Adrenal gland (tissue), 12 donors: ENCODE measurements around the gene ATXN1L. TPM values are rescaled to one million over a fixed set of nuclear protein-coding genes. Genes with fewer than 3 reads are reported as not detected.

ENCODE experiments used
- DNase-seq, 7 donors: peaks; one replicate each; pipeline ENCODE4 v3.0.0-alpha.2; 2019 to 2020
- H3K27ac ChIP-seq, 5 donors: fragments of 200-600 bp; sonication (generic) in 4 of 5; 1 replicate in 3 of 5; 2 replicates in 2 of 5; pipeline versions ENCODE4 v1.5.1 to v1.8.0; 2016 to 2020; ENCODE audit warnings: mild to moderate bottlenecking in 1 of 5
- H3K27me3 ChIP-seq: fragments of 200-600 bp; 2 replicates; pipeline ENCODE4 v1.8.0; 2021
- H3K36me3 ChIP-seq, 2 donors: fragments of 200-600 bp; replicated peaks in 1 of 2; 1 replicate in 1 of 2; 2 replicates in 1 of 2; pipeline versions ENCODE4 v1.5.1 to v1.8.0; 2018 to 2022
- H3K4me1 ChIP-seq, 2 donors: fragments of 200-600 bp; replicated peaks in 1 of 2; 1 replicate in 1 of 2; 2 replicates in 1 of 2; pipeline versions ENCODE4 v1.5.1 to v1.8.0; 2018 to 2021
- H3K4me3 ChIP-seq, 4 donors: fragments of 200-600 bp; sonication (generic) in 3 of 4; one replicate each; pipeline ENCODE4 v1.5.1; 2016 to 2018
- H3K9me3 ChIP-seq, 3 donors: fragments of 200-600 bp; sonication (generic) in 1 of 3; replicated peaks in 1 of 3; 1 replicate in 2 of 3; 2 replicates in 1 of 3; pipeline versions ENCODE4 v1.5.1 to v1.8.0; 2016 to 2021
- POLR2A ChIP-seq, 2 donors: fragments of 450-650 bp; IDR thresholded peaks; one replicate each; pipeline ENCODE4 v1.6.1; 2017; ENCODE audit warnings: antibody characterized with exemption in 2 of 2, mild to moderate bottlenecking in 2 of 2, moderate library complexity in 1 of 2
- WGBS, 4 donors: extraction: QIAGEN DNeasy Blood & Tissue Kit in 2 of 4; methylation state at CpG; one replicate each; pipeline versions ENCODE4 v1.1.5 to v1.1.7; 2013 to 2017; 5-methylcytosine and 5-hydroxymethylcytosine counted together
- intact Hi-C, 2 donors: fragments of 100-400 bp; cut with DNase I; formaldehyde crosslinking; loops; one replicate each; pipeline versions ENCODE4 v1.14.1 to v1.15.0; 2022 to 2023
- polyA plus RNA-seq, 3 donors: library from polyadenylated mRNA; stranded (reverse); fragments of 200-250 nt in 2 of 3; fragments of 350-450 nt in 1 of 3; fragmentation: Illumina TruSeq in 1 of 3; extraction: RNeasy Lipid Tissue Mini Kit (QIAGEN cat#74804) in 1 of 3; gene quantifications; one replicate each; pipeline ENCODE4 v1.2.3, GENCODE V29; 2013 to 2014
- total RNA-seq, 9 donors: library from RNA; depleted of rRNA in 4 of 9; stranded (reverse); fragments of >200 nt in 4 of 9; fragments of 120-200 nt in 1 of 9; fragmentation: NEBNext Ultra II Directional in 1 of 9; extraction: Animal tissue kit (Norgen Biotek cat#: 25700) in 1 of 9; gene quantifications; one replicate each; pipeline versions ENCODE4 v1.1.0 to v1.2.4, GENCODE V29; 2013 to 2023
- TF ChIP-seq, protein P1 (sequence below), 6 experiments: fragments of 450-650 bp in 4 of 6; fragments of 200-600 bp in 2 of 6; sonication (generic) in 1 of 6; IDR thresholded peaks; 1 replicate in 5 of 6; 2 replicates in 1 of 6; pipeline versions ENCODE4 v1.5.1 to v1.8.0; 2016 to 2021; ENCODE audit warnings: antibody characterized with exemption in 6 of 6, mild to moderate bottlenecking in 2 of 6, moderate library complexity in 1 of 6
- donor health status: healthy with polysubstance abuse.
- donor health status: Bipolar disorder and iron deficiency.
- donor health status: DM: yes; HTN: yes; CAD: no.
- donor health status: DM: no; HTN: no; CAD: no.
- donor health status: DM: no; HTN: no; CAD: no.
- donor health status: DM: yes; HTN: yes; CAD: no.

The ATXN1L gene
- total and polyA plus RNA-seq, 12 donors, result 4.9 to 27.1 (median 18.7) TPM

DNA sequence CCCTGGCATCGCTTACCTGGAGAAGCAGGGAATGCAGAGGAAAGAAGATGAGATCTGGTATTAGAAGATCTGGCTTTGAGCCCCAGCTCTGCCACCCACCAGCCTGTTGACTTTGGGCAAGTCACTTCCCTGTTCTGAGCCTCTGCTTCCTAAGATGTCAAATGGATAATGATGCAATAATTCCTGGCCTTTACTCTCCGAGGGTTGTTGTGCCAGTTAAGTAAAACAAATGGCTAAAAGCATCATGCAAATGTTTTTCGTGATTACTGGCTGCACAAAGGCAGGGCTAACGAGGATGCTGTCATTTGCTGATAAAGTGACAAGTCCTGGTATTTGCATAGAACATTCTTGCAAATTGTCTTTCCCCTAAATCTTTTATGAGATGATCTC is 39.5 kb downstream of the ATXN1L start:
- Histone ChIP-seq H3K27ac (no peak overlapping the region), H3K4me1 (peaks cover 3 to 14% of the 10 kb centered on the region in 2 donors), H3K4me3 (no peak overlapping the region), H3K9me3 (no peaks in the 10 kb centered on the region), H3K36me3 (no peaks in the 10 kb centered on the region), H3K27me3 (no peaks in the 10 kb centered on the region)
- intact Hi-C loops, result loop anchor here in 1 of 2 donors (10.0 kb wide), 1 partner anchor 80 kb away; no protein-coding TSS in a partner anchor
- no peak for DNase-seq
- TF ChIP-seq, protein P1, sequence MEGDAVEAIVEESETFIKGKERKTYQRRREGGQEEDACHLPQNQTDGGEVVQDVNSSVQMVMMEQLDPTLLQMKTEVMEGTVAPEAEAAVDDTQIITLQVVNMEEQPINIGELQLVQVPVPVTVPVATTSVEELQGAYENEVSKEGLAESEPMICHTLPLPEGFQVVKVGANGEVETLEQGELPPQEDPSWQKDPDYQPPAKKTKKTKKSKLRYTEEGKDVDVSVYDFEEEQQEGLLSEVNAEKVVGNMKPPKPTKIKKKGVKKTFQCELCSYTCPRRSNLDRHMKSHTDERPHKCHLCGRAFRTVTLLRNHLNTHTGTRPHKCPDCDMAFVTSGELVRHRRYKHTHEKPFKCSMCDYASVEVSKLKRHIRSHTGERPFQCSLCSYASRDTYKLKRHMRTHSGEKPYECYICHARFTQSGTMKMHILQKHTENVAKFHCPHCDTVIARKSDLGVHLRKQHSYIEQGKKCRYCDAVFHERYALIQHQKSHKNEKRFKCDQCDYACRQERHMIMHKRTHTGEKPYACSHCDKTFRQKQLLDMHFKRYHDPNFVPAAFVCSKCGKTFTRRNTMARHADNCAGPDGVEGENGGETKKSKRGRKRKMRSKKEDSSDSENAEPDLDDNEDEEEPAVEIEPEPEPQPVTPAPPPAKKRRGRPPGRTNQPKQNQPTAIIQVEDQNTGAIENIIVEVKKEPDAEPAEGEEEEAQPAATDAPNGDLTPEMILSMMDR (IDR thresholded peaks at IDR 0.05), result no peak
- TF ChIP-seq POLR2A (IDR thresholded peaks at IDR 0.05), result no peak
- WGBS, 4 donors, result 36 to 51% (median 48%) methylated on average over 4 of the region's 4 CpGs

DNA sequence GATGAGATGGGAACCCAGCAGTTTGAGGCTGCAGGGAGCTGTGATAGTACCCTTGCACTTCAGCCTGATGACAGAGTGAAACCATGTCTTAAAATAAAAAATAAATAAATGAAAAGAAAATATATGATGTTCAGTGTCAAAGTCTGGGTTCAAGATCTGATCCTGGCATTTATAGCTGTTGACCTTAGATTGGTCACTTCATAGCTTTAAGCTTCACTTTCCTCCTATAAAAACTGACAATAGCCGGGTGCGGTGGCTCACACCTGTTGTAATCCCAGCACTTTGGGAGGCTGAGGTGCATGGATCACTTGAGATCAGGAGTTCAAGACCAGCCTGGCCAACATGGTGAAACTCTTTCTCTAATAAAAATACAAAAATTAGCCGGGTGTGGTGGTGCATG is 43.4 kb downstream of the ATXN1L start:
- TF ChIP-seq, protein P1 (IDR thresholded peaks at IDR 0.05), result no peak
- TF ChIP-seq POLR2A (IDR thresholded peaks at IDR 0.05), result no peak
- no peak for DNase-seq
- no peak overlapping the region for H3K4me3 ChIP-seq
- H3K36me3 ChIP-seq, result no peaks in the 10 kb centered on the region
- no peak overlapping the region for H3K27ac ChIP-seq
- H3K4me1 ChIP-seq, result peaks cover 0 to 5% of the 10 kb centered on the region in 2 donors
- H3K27me3 ChIP-seq, result no peaks in the 10 kb centered on the region
- 83 to 95% (median 90%) methylated on average over 3 of the region's 3 CpGs for WGBS, 4 donors
- H3K9me3 ChIP-seq, result no peaks in the 10 kb centered on the region
- intact Hi-C loops, result loop anchor here in 1 of 2 donors (10.0 kb wide), 1 partner anchor 76 kb away; no protein-coding TSS in a partner anchor

DNA sequence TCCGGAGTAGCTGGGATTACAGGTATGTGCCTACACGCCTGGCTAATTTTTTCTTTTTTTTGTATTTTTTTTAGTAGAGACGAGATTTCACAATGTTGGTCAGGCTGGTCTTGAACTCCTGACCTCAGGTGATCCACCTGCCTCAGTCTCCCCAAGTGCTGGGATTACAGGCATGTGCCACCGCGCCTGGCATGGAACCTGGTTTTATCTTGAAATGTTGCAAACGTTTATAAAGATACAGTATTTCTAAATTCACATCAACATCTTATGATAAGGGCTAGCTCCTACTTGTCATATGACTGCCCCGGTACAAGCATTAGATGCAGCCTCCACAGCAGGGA is 48.1 kb downstream of the ATXN1L start:
- H3K4me1 ChIP-seq, result peaks cover 10 to 29% of the 10 kb centered on the region in 2 donors
- peak overlapping the region; percentile 94 to 100 (median 99) for H3K27ac ChIP-seq
- intact Hi-C loops, result no loop called here
- no peaks in the 10 kb centered on the region for H3K9me3 ChIP-seq
- H3K4me3 ChIP-seq, result peak overlapping the region in 2 of 4 donors; percentile 59 to 89
- H3K27me3 ChIP-seq, result no peaks in the 10 kb centered on the region
- TF ChIP-seq, protein P1 (IDR thresholded peaks at IDR 0.05), result no peak
- TF ChIP-seq POLR2A (IDR thresholded peaks at IDR 0.05), result no peak
- DNase-seq, result no peak
- no peaks in the 10 kb centered on the region for H3K36me3 ChIP-seq
- WGBS, 4 donors, result 32 to 39% (median 36%) methylated on average over 7 of the region's 7 CpGs

DNA sequence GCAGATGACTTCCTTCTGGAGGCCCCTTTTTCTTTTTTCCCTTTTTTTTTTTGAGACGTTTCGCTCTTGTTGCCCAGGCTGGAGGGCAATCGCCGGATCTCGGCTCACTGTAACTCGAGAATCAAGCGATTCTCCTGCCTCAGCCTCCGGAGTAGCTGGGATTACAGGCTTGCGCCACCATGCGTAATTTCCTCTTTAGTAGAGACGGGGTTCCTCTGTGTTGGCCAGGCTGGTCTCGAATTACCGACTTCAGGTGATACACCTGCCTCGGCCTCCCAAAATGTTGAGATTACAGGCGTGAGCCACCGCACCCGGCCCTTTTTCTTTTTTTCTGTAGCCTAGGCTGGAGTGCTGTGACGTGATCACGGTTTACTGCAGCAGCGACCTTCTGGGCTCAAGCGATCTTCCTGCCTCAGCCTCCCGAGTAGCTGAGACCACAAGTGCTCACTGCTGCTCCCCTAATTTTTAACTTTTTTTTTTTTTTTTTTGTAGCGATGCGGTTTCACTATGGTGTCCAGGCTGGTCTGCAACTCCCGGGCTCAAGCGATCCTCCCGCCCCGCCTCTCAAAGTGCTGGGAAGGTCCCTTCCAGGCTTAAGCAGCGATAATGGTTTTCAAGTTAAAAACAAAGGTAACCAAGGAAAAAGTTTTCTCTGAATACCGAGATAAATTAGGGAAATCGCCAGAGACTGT is 48.6 kb downstream of the ATXN1L start:
- WGBS, 4 donors, result 0 to 1% (median 1%) methylated on average over 31 of the region's 31 CpGs
- Histone ChIP-seq H3K4me1 (peaks cover 11 to 34% of the 10 kb centered on the region in 2 donors), H3K27me3 (no peaks in the 10 kb centered on the region), H3K36me3 (no peaks in the 10 kb centered on the region), H3K4me3 (peak overlapping the region in 3 of 4 donors; percentile 59 to 89 (median 89)), H3K9me3 (no peaks in the 10 kb centered on the region), H3K27ac (peak overlapping the region; percentile 94 to 100 (median 99))
- intact Hi-C loops, result no loop called here
- TF ChIP-seq, protein P1 (IDR thresholded peaks at IDR 0.05), result no peak
- TF ChIP-seq POLR2A (IDR thresholded peaks at IDR 0.05), result peak in 1 of 2 donors; percentile 40
- DNase-seq, result peak; percentile 39 to 76 (median 57)
